DOHH2 (cell line): ENCODE measurements around the gene FAM174B.

Experiments used
- H3F3A ChIP-seq: fragments of 200-600 bp; sonication (generic), shearing (Covaris generic); 2 replicates; pipeline ENCODE4 v1.6.0; 2016; ENCODE audit warnings: antibody characterized with exemption, mild to moderate bottlenecking; ENCODE audit not compliant: control insufficient read depth, insufficient read depth
- H3K27ac ChIP-seq: fragments of 200-600 bp; sonication (generic); 2 replicates; pipeline ENCODE4 v1.5.1; 2014; ENCODE audit warnings: low read depth, mild to moderate bottlenecking, low read length, moderate library complexity
- H3K27me3 ChIP-seq: fragments of 200-600 bp; sonication (generic); 2 replicates; pipeline ENCODE4 v1.6.1; 2014; ENCODE audit warnings: mild to moderate bottlenecking, low read length, mixed read lengths; ENCODE audit not compliant: control insufficient read depth
- H3K36me3 ChIP-seq: fragments of 200-600 bp; sonication (generic); 2 replicates; pipeline ENCODE4 v1.6.1; 2014; ENCODE audit warnings: mild to moderate bottlenecking, low read length, moderate library complexity, mixed read lengths; ENCODE audit not compliant: control insufficient read depth
- H3K4me1 ChIP-seq: fragments of 200-600 bp; sonication (generic); 2 replicates; pipeline ENCODE4 v1.6.1; 2014; ENCODE audit warnings: mild to moderate bottlenecking, low read length, mixed read lengths; ENCODE audit not compliant: control insufficient read depth
- H3K4me2 ChIP-seq: fragments of 200-600 bp; sonication (generic); 2 replicates; pipeline ENCODE4 v1.6.0; 2014; ENCODE audit warnings: mild to moderate bottlenecking, low read length, moderate library complexity
- H3K4me3 ChIP-seq: fragments of 200-600 bp; sonication (generic); 2 replicates; pipeline ENCODE4 v1.5.1; 2014; ENCODE audit warnings: mild to moderate bottlenecking, low read length, mixed read lengths
- H3K79me2 ChIP-seq: fragments of 200-600 bp; sonication (generic); 2 replicates; pipeline ENCODE4 v1.6.1; 2014; ENCODE audit warnings: mild to moderate bottlenecking, low read length, mixed read lengths; ENCODE audit not compliant: control insufficient read depth
- H3K9me2 ChIP-seq: fragments of 200-600 bp; sonication (generic); replicated peaks from 2 replicates; pipeline ENCODE4 v1.6.1; 2014; ENCODE audit warnings: mild to moderate bottlenecking, low read length, mixed read lengths; ENCODE audit not compliant: control insufficient read depth
- H3K9me3 ChIP-seq: fragments of 200-600 bp; sonication (generic); 2 replicates; pipeline ENCODE4 v1.6.1; 2014; ENCODE audit warnings: antibody characterized with exemption, low read length, mixed read lengths; ENCODE audit not compliant: control insufficient read depth, insufficient read depth
- H4K20me1 ChIP-seq: fragments of 200-600 bp; sonication (generic); 2 replicates; pipeline ENCODE4 v1.6.0; 2014; ENCODE audit warnings: low read depth, mild to moderate bottlenecking, antibody characterized with exemption, low read length, moderate library complexity; ENCODE audit not compliant: control insufficient read depth, insufficient read depth
- CTCF ChIP-seq: fragments of 200-600 bp; sonication (generic); IDR thresholded peaks from one replicate; pipeline ENCODE4 v1.5.1; 2014; ENCODE audit warnings: antibody characterized with exemption, mild to moderate bottlenecking, low read depth, low read length; ENCODE audit not compliant: poor library complexity, severe bottlenecking
- EZH2phosphoT487 ChIP-seq: fragments of 200-600 bp; sonication (generic); IDR thresholded peaks from 2 replicates; pipeline ENCODE4 v1.6.1; 2017; ENCODE audit warnings: borderline replicate concordance, mild to moderate bottlenecking, antibody characterized with exemption, low read length, moderate library complexity, mixed read lengths

Gene FAM174B

GRCh38 chr15:92595506-92596381 is 59.8 kb downstream of the FAM174B start:
- no peak for TF ChIP-seq CTCF
- no peak for TF ChIP-seq EZH2phosphoT487
- Histone ChIP-seq H3K4me2 (no peak overlapping the region), H3K36me3 (no peaks in the 10 kb centered on the region), H3K79me2 (no peaks in the 10 kb centered on the region), H4K20me1 (no peaks in the 10 kb centered on the region), H3K27me3 (peaks cover 3% of the 10 kb centered on the region; the same call in 1 of the 2 replicates), H3K9me3 (no peaks in the 10 kb centered on the region), H3K4me3 (no peak overlapping the region), H3F3A (no peaks in the 10 kb centered on the region), H3K4me1 (no peaks in the 10 kb centered on the region), H3K27ac (no peak overlapping the region), H3K9me2 (no peaks in the 10 kb centered on the region)

GRCh38 chr15:92591275-92591674 is 64.3 kb downstream of the FAM174B start:
- H3K4me3 ChIP-seq, result no peak overlapping the region
- H3K36me3 ChIP-seq, result no peaks in the 10 kb centered on the region
- H3K27me3 ChIP-seq, result peaks cover 3% of the 10 kb centered on the region; the same call in 1 of the 2 replicates
- H3K27ac ChIP-seq, result no peak overlapping the region
- no peaks in the 10 kb centered on the region for H3K4me1 ChIP-seq
- no peak overlapping the region for H3K4me2 ChIP-seq
- H4K20me1 ChIP-seq, result no peaks in the 10 kb centered on the region
- TF ChIP-seq EZH2phosphoT487 (no peak), CTCF (no peak)
- H3K9me3 ChIP-seq, result no peaks in the 10 kb centered on the region
- H3K79me2 ChIP-seq, result no peaks in the 10 kb centered on the region
- no peaks in the 10 kb centered on the region for H3K9me2 ChIP-seq
- no peaks in the 10 kb centered on the region for H3F3A ChIP-seq

GRCh38 chr15:92586966-92587365 is 68.6 kb downstream of the FAM174B start:
- Histone ChIP-seq H3K27ac (no peak overlapping the region), H3K4me1 (no peaks in the 10 kb centered on the region), H3K4me3 (no peak overlapping the region), H3K79me2 (no peaks in the 10 kb centered on the region), H3F3A (no peaks in the 10 kb centered on the region), H3K9me3 (no peaks in the 10 kb centered on the region), H3K9me2 (no peaks in the 10 kb centered on the region), H3K27me3 (no peaks in the 10 kb centered on the region), H4K20me1 (no peaks in the 10 kb centered on the region), H3K4me2 (no peak overlapping the region), H3K36me3 (no peaks in the 10 kb centered on the region)
- no peak for TF ChIP-seq EZH2phosphoT487
- TF ChIP-seq CTCF, result no peak
